ENCODE measurements around the gene STAT1.
A peak's percentile ranks its signal among the peaks of the same experiment; 100 is the strongest.

The STAT1 gene

GRCh38 chr2:191012845-191013681, 908 bp downstream of the STAT1 start:
- no peaks in the 10 kb centered on the region for H3K9me3 ChIP-seq (ENCODE audit: insufficient read depth, low read length, severe bottlenecking)
- H3K4me3 ChIP-seq (ENCODE audit: low read depth in 1 of 2, low read length in 2 of 2) = peak overlapping the region; percentile 67 to 96
- H3K4me2 ChIP-seq (ENCODE audit: insufficient read depth, low read length) = peak overlapping the region; percentile 94
- peak; percentile 30 for DNase-seq
- TF ChIP-seq, protein P1, sequence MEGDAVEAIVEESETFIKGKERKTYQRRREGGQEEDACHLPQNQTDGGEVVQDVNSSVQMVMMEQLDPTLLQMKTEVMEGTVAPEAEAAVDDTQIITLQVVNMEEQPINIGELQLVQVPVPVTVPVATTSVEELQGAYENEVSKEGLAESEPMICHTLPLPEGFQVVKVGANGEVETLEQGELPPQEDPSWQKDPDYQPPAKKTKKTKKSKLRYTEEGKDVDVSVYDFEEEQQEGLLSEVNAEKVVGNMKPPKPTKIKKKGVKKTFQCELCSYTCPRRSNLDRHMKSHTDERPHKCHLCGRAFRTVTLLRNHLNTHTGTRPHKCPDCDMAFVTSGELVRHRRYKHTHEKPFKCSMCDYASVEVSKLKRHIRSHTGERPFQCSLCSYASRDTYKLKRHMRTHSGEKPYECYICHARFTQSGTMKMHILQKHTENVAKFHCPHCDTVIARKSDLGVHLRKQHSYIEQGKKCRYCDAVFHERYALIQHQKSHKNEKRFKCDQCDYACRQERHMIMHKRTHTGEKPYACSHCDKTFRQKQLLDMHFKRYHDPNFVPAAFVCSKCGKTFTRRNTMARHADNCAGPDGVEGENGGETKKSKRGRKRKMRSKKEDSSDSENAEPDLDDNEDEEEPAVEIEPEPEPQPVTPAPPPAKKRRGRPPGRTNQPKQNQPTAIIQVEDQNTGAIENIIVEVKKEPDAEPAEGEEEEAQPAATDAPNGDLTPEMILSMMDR (IDR thresholded peaks at IDR 0.05; ENCODE audit: borderline replicate concordance, extremely low read depth, low read length, poor library complexity, severe bottlenecking) = no peak
- no peak for TF ChIP-seq EZH2 (IDR thresholded peaks at IDR 0.05; ENCODE audit: borderline replicate concordance, low read depth, low read length, severe bottlenecking)
- peak overlapping the region; percentile 89 for H3K9ac ChIP-seq (ENCODE audit: low read depth, low read length)
- peak; percentile 30 for ATAC-seq (ENCODE audit: insufficient read depth, low read depth)
- peaks cover 40% of the 10 kb centered on the region for H3K79me2 ChIP-seq (ENCODE audit: insufficient read depth, low read length)
- H3K4me1 ChIP-seq (ENCODE audit: insufficient read depth, low read length) = peaks cover 40% of the 10 kb centered on the region
- H3K27ac ChIP-seq (ENCODE audit: low read length) = peak overlapping the region; percentile 85
- peak overlapping the region; percentile 85 for H2AFZ ChIP-seq (ENCODE audit: low read depth, low read length)
- H3K27me3 ChIP-seq (ENCODE audit: insufficient read depth, low read length, poor library complexity) = no peaks in the 10 kb centered on the region
- no peaks in the 10 kb centered on the region for H4K20me1 ChIP-seq (ENCODE audit: insufficient read depth, low read length)
- peaks cover 29% of the 10 kb centered on the region for H3K36me3 ChIP-seq (ENCODE audit: insufficient read depth, low read length)

DNA sequence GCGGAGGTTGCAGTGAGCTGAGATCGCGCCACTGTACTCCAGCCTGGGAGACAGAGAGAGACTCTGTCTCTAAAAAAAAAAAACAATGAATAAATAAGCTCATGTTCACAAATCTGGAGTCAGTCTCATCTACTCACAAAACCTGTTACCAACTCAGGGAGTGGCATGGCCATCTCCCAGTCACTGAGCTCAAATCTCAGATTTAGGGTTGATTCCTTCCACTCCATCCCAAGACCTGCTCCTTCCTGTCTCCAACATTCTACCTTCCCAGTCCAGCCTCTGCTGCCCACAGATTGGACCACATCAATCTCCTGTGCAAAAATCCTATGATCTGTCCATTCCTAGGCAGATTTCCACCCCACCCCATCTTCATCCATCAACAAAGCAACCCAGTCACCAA, 1.6 kb downstream of the STAT1 start:
- no peak for ATAC-seq (ENCODE audit: insufficient read depth, low read depth)
- Histone ChIP-seq H3K36me3 (ENCODE audit: insufficient read depth, low read length) (peaks cover 36% of the 10 kb centered on the region), H3K9ac (ENCODE audit: low read depth, low read length) (peak overlapping the region; percentile 89; the same call in 1 of the 2 replicates)

GRCh38 chr2:191010887-191011885, 2.8 kb downstream of the STAT1 start:
- H3K36me3 ChIP-seq (ENCODE audit: insufficient read depth, low read length) = peaks cover 48% of the 10 kb centered on the region
- H2AFZ ChIP-seq (ENCODE audit: low read depth, low read length) = no peak overlapping the region
- no peak for ATAC-seq (ENCODE audit: insufficient read depth, low read depth)
- no peaks in the 10 kb centered on the region for H4K20me1 ChIP-seq (ENCODE audit: insufficient read depth, low read length)
- H3K4me2 ChIP-seq (ENCODE audit: insufficient read depth, low read length) = peak overlapping the region; percentile 94; the same call in 1 of the 2 replicates
- DNase-seq = no peak
- TF ChIP-seq EZH2 (IDR thresholded peaks at IDR 0.05; ENCODE audit: borderline replicate concordance, low read depth, low read length, severe bottlenecking) = no peak
- TF ChIP-seq, protein P1 (IDR thresholded peaks at IDR 0.05; ENCODE audit: borderline replicate concordance, extremely low read depth, low read length, poor library complexity, severe bottlenecking) = no peak
- H3K9ac ChIP-seq (ENCODE audit: low read depth, low read length) = no peak overlapping the region
- H3K27ac ChIP-seq (ENCODE audit: low read length) = peak overlapping the region; percentile 3; the same call in 1 of the 2 replicates
- H3K4me1 ChIP-seq (ENCODE audit: insufficient read depth, low read length) = peaks cover 40% of the 10 kb centered on the region
- no peaks in the 10 kb centered on the region for H3K9me3 ChIP-seq (ENCODE audit: insufficient read depth, low read length, severe bottlenecking)
- H3K79me2 ChIP-seq (ENCODE audit: insufficient read depth, low read length) = peaks cover 40% of the 10 kb centered on the region
- no peak overlapping the region for H3K4me3 ChIP-seq (ENCODE audit: low read depth in 1 of 2, low read length in 2 of 2)
- no peaks in the 10 kb centered on the region for H3K27me3 ChIP-seq (ENCODE audit: insufficient read depth, low read length, poor library complexity)

More for the DNA sequence above, 1.6 kb downstream of the STAT1 start:
- Histone ChIP-seq H3K79me2 (ENCODE audit: insufficient read depth, low read length) (peaks cover 40% of the 10 kb centered on the region), H3K4me1 (ENCODE audit: insufficient read depth, low read length) (peaks cover 40% of the 10 kb centered on the region), H3K27me3 (ENCODE audit: insufficient read depth, low read length, poor library complexity) (no peaks in the 10 kb centered on the region), H4K20me1 (ENCODE audit: insufficient read depth, low read length) (no peaks in the 10 kb centered on the region), H3K27ac (ENCODE audit: low read length) (peak overlapping the region; percentile 85; the same call in 1 of the 2 replicates), H2AFZ (ENCODE audit: low read depth, low read length) (no peak overlapping the region), H3K4me3 (ENCODE audit: low read depth in 1 of 2, low read length in 2 of 2) (peak overlapping the region in 1 of 2 experiments; percentile 96; a peak in 2 of 4 replicates), H3K9me3 (ENCODE audit: insufficient read depth, low read length, severe bottlenecking) (no peaks in the 10 kb centered on the region), H3K4me2 (ENCODE audit: insufficient read depth, low read length) (peak overlapping the region; percentile 94)
- no peak for DNase-seq
- no peak for TF ChIP-seq EZH2 (IDR thresholded peaks at IDR 0.05; ENCODE audit: borderline replicate concordance, low read depth, low read length, severe bottlenecking)
- TF ChIP-seq, protein P1 (IDR thresholded peaks at IDR 0.05; ENCODE audit: borderline replicate concordance, extremely low read depth, low read length, poor library complexity, severe bottlenecking) = no peak
